Activated CD4-positive, alpha-beta T cell treated with anti-CD3 and anti-CD28 coated beads, Interleukin-2, amount 10 ng/mL, durations not matched to agents 24 days and 14 days (primary cell): ENCODE results near the gene CCDC167. TPM values are rescaled to one million over a fixed set of nuclear protein-coding genes. Genes with fewer than 3 reads are reported as not detected.

Experiments used
- DNase-seq: peaks from one replicate; pipeline ENCODE4 v3.0.0; 2022
- H3K27ac Mint-ChIP-seq: one replicate; pipeline ENCODE4 v1.8.0; 2022; ENCODE audit warnings: mild to moderate bottlenecking, mixed read lengths
- H3K27me3 Mint-ChIP-seq: one replicate; pipeline ENCODE4 v1.8.0; 2022; ENCODE audit warnings: mixed read lengths
- H3K36me3 Mint-ChIP-seq: one replicate; pipeline ENCODE4 v1.8.0; 2022; ENCODE audit warnings: low read depth, mild to moderate bottlenecking, mixed read lengths
- H3K4me1 Mint-ChIP-seq: one replicate; pipeline ENCODE4 v1.8.0; 2021; ENCODE audit warnings: mixed read lengths
- H3K4me3 Mint-ChIP-seq: one replicate; pipeline ENCODE4 v1.8.0; 2022; ENCODE audit warnings: mild to moderate bottlenecking, moderate library complexity, mixed read lengths
- H3K9me3 Mint-ChIP-seq: one replicate; pipeline ENCODE4 v1.8.0; 2021; ENCODE audit warnings: mixed read lengths
- intact Hi-C: fragments of 100-400 bp; cut with micrococcal nuclease; formaldehyde crosslinking; loops from one replicate; pipeline ENCODE4 v1.15.1; 2023
- total RNA-seq: library from RNA; stranded (reverse); gene quantifications from 2 replicates; pipeline ENCODE4 v1.2.3, GENCODE V29; 2022

CCDC167 gene
- total RNA-seq, 1 donor from 2014 or later: 62.4 TPM

DNA sequence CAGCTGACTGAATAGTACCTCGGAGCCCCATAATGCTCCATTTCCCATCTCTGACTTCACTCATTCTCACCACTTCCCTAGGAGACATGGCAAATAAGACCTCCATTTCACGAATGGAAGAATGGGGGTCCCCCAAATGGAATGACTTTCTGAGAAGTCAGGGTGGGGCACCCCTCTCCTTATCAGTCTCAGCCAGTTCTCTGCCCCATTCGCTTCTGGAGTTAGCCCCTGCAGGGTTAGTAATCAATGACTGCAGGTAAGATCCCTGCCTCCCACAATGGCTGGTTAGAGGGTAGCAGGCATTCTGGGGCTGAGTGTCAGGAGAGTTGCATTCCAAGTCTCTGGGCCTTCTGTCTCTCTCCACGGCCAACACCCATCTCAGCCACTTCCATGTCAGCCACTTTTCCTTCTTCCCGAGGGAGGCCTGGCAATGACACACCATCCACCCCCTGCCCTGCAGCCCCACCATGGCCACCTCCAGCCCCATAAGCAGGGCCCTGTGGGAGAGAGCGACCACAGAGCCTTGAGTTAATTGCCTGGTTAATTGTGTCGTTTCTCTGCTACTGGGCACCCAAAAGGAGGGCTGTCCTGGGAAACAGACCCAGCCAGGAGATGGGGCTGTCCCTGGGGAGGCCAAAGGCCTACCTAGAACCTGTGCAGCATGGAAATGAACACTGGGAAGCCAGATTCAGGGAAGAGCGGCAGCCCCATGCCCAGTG, 13.4 kb downstream of the CCDC167 start:
- Mint-ChIP-seq H3K4me3 (no peak overlapping the region), H3K9me3 (no peaks in the 10 kb centered on the region), H3K36me3 (peaks cover 25% of the 10 kb centered on the region), H3K27me3 (no peaks in the 10 kb centered on the region), H3K27ac (no peak overlapping the region), H3K4me1 (peaks cover 19% of the 10 kb centered on the region)
- no peak for DNase-seq
- intact Hi-C loops: no loop called here

DNA sequence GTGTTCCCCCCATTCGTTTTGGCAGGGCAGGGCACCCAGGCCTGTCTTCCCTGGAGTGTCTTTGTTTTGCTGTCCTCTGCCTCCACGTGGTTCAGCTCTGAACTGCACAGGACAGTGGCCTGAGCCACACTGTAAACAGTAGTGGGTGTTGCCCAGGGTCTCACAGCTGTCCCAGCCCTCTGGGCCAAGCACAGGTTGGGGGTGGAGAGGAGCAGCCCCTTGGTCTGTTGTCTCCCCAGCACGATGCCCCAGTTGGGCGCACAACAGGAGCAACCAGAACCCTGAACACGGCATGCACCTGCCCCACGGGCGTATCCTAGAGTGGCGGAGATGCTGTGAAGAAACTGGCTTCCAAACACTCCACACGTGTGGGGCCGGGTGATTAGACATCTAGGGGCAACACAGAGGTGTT, 14.4 kb downstream of the CCDC167 start:
- H3K27ac Mint-ChIP-seq: no peak overlapping the region
- H3K4me3 Mint-ChIP-seq: no peak overlapping the region
- no peak for DNase-seq
- H3K4me1 Mint-ChIP-seq: peaks cover 14% of the 10 kb centered on the region
- peaks cover 29% of the 10 kb centered on the region for H3K36me3 Mint-ChIP-seq
- intact Hi-C loops: loop anchor here (2.0 kb wide), 1 partner anchor 208 kb away; no protein-coding TSS in a partner anchor
- H3K27me3 Mint-ChIP-seq: no peaks in the 10 kb centered on the region
- no peaks in the 10 kb centered on the region for H3K9me3 Mint-ChIP-seq

DNA sequence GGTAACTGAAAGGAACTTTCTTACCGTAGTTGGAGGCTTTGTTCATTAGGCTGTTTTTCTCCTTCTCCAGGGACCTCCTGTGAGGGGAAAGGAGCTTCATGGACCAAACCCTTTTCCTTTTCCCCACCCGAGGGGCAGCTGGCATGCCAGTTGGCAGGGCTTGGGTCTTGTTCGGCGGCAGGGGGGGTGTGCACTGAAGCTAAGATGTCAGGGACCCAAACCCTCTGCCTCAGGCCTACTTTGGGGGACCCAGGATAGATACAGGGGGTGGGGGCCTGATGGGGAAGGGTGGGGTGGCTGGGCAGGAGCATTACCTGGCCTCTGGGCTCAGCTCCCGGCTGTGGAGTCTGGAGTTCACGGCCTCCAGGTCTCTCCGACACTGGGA, 14.9 kb downstream of the CCDC167 start:
- H3K9me3 Mint-ChIP-seq: no peaks in the 10 kb centered on the region
- H3K27me3 Mint-ChIP-seq: no peaks in the 10 kb centered on the region
- peaks cover 10% of the 10 kb centered on the region for H3K4me1 Mint-ChIP-seq
- intact Hi-C loops: loop anchor here (1.0 to 2.0 kb wide), 2 partner anchors 82 to 208 kb away; no protein-coding TSS in a partner anchor
- no peak overlapping the region for H3K27ac Mint-ChIP-seq
- H3K36me3 Mint-ChIP-seq: peaks cover 30% of the 10 kb centered on the region
- H3K4me3 Mint-ChIP-seq: no peak overlapping the region
- no peak for DNase-seq

DNA sequence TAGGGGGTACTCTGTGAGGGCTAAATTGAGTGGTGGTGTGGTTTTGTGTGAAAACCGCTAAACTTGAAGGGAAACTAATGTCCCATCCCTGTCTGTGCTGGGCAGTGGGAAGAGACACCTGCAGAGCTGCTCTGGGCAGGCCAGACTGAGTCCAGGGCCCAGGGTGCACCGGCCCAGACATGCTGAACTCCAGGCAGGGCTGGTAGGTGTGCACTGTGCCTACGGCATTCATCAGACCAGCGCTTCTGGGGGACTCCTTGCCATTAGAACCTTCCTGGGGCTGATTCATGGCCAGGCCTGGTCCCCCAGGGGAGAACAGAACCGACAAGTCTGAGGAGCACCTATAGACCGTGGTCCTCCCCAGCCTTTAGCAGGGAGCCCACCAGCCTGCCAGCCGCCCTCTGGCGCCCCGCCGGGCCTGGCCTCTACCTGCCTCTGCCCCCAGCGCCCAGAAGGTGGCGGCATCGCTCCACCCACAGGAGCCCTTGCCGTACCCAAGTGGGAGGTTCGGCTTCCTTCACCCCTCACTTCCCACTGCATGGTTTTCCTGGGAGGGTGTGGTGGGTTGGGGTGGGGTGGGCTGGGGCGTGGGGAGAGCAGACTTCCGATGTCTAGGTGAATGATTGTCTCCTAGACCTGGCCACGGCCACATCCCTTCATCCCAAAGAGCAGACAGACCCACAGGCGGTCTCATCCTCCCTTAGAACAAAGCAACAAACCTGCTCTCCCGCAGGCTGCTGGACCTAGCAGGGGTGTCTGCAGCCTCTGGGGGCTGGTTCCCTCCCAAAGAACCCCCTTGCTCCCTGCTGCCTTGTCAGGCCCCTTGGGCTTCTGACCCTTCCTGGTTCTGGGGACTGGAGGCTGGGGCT, 15.5 kb downstream of the CCDC167 start:
- no peaks in the 10 kb centered on the region for H3K27me3 Mint-ChIP-seq
- H3K36me3 Mint-ChIP-seq: peaks cover 35% of the 10 kb centered on the region
- H3K27ac Mint-ChIP-seq: no peak overlapping the region
- peaks cover 9% of the 10 kb centered on the region for H3K4me1 Mint-ChIP-seq
- no peaks in the 10 kb centered on the region for H3K9me3 Mint-ChIP-seq
- DNase-seq: peak; percentile 92
- H3K4me3 Mint-ChIP-seq: no peak overlapping the region
- intact Hi-C loops: loop anchor here (1.0 to 2.0 kb wide), 2 partner anchors 82 to 209 kb away; no protein-coding TSS in a partner anchor

DNA sequence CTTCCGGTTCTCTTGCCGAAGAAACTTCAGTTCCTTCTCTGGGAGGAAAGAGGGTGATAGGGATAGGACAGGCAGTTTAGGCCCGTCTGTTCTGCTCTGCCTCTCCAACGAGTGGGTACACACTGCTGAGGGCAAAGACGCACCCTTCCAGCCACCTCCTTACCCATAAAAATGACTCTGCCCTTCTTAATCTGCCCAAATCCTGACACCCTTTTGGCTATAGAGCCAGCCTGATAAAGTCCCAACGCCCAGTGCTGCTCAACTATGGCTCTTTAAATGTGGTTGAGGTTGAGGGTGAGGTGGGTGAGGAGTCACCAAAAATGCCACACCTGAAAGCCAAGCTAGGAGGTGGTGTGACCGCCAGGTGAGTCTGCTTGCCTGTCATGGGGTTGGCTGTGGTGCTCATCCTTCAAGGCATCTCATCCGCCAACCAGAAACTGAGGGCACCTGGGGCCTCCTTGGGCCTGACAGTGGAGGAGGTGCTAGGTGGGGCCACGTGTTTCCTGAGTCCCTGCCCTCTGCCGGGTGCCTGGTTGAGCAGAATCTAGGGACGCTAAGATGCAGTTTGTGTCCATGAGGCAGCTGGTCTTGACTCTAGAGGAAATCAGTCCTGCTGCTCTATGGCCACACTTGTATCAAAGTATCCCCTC, 16.3 kb downstream of the CCDC167 start:
- Mint-ChIP-seq H3K36me3 (peaks cover 39% of the 10 kb centered on the region), H3K9me3 (no peaks in the 10 kb centered on the region), H3K27ac (no peak overlapping the region), H3K4me3 (no peak overlapping the region), H3K4me1 (peaks cover 5% of the 10 kb centered on the region), H3K27me3 (no peaks in the 10 kb centered on the region)
- intact Hi-C loops: no loop called here
- DNase-seq: no peak

DNA sequence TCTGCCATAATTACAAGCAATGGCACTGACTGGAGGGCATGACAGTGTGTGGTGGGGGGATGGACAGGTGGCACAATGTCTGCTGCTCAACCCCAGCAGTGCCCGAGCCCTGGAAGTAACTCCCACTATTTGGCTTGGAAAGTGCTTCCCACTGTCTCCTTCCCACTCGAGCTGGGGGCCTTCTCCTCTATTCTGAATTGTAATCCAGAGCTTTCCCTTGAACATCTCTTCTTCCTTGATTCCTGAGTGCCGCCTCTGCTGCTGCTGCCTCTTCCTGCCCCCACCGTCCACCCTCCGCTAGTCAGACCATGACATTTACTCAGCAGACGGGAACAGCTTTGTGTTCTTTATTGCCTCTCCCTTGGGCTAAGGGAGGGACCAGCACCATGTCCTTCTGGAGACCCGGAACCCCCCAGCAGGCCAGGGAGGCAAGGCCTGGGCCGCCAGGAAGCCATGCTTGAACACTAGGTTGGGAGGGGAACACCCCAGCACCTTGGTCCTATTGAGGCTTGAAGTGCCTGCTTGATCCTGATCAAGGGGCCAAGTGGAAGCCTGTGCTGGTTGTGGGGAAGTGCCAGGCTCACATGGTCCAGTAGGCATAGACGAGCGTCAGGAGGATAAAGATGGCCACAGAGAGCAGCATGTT, 17.0 kb downstream of the CCDC167 start:
- no peaks in the 10 kb centered on the region for H3K9me3 Mint-ChIP-seq
- no peak for DNase-seq
- H3K27me3 Mint-ChIP-seq: no peaks in the 10 kb centered on the region
- H3K4me3 Mint-ChIP-seq: no peak overlapping the region
- intact Hi-C loops: no loop called here
- H3K36me3 Mint-ChIP-seq: peaks cover 37% of the 10 kb centered on the region
- no peak overlapping the region for H3K27ac Mint-ChIP-seq
- no peaks in the 10 kb centered on the region for H3K4me1 Mint-ChIP-seq

DNA sequence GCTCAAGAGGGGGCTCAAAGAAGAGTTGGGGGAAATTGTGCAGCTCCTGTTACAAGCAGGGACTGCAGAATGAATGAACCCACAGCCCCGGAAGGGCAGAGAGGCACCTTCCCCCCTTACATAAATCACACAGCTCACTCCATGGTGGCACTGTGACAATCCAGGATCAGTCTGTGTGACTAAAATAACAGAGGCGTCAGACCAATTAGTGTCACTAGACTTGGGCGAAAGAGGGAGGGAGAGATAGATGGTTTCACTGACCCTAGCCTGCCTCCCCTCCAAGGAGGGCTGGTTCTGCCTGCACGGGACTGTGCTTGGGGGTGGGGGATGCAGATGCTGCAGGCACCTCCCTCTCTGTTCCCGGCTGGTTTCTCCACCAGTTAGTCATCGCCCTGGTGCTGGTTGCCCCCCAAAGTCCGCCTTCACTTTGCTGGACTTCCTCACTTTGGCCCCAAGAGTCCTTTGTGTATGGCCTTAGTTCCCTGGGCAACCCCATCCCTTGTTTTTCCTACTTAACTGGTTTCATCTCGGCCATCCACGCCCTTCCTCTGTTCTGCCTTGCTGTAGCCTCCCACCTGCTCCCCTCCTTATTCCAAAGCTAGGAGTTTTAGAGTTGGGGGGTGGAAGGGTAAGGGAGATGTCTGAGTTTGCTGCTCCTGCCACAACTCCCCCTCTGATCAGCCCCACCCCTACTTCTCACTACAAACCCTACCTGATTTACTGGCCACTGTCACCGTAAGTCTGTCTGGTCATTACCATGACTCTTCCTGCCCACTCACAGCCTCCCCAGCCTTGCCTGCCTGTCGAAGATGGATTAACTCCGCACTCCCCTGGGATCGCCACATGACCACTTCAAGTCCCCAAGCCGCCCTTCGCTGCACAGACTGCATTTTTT, 17.7 kb downstream of the CCDC167 start:
- no peaks in the 10 kb centered on the region for H3K27me3 Mint-ChIP-seq
- H3K9me3 Mint-ChIP-seq: no peaks in the 10 kb centered on the region
- no peaks in the 10 kb centered on the region for H3K4me1 Mint-ChIP-seq
- intact Hi-C loops: no loop called here
- DNase-seq: no peak
- no peak overlapping the region for H3K27ac Mint-ChIP-seq
- H3K36me3 Mint-ChIP-seq: peaks cover 41% of the 10 kb centered on the region
- H3K4me3 Mint-ChIP-seq: no peak overlapping the region

DNA sequence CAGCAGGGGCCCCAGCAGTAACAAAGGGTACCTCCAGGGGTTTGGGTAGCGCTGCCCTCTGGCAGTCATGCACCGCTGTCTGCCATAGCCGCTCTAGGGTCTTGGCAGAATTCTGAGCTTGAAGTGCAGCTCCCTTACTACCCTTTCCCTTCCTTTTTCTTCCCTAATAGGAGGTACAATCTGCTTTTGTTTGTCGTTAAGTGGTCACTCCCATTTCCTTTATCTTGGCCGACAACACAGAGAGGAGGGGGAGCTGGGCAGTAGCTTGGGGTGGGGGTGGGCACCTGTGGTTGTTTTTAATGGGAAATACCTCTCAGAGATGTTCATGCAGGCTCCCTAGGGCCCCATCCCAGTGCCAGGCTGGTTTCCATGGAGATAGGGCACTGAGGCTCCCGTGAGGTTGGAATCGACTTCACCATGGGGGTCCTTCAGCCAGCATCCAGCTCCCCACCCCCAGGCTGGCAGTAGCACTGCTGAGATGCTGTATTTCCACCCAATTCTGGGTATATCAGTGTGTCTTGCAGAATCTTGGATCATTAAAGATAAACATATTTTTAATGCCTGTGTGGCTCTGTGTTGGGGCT, 18.6 kb downstream of the CCDC167 start:
- H3K4me1 Mint-ChIP-seq: no peaks in the 10 kb centered on the region
- peaks cover 47% of the 10 kb centered on the region for H3K36me3 Mint-ChIP-seq
- H3K27ac Mint-ChIP-seq: no peak overlapping the region
- no peak for DNase-seq
- no peak overlapping the region for H3K4me3 Mint-ChIP-seq
- intact Hi-C loops: no loop called here
- H3K27me3 Mint-ChIP-seq: no peaks in the 10 kb centered on the region
- H3K9me3 Mint-ChIP-seq: no peaks in the 10 kb centered on the region

DNA sequence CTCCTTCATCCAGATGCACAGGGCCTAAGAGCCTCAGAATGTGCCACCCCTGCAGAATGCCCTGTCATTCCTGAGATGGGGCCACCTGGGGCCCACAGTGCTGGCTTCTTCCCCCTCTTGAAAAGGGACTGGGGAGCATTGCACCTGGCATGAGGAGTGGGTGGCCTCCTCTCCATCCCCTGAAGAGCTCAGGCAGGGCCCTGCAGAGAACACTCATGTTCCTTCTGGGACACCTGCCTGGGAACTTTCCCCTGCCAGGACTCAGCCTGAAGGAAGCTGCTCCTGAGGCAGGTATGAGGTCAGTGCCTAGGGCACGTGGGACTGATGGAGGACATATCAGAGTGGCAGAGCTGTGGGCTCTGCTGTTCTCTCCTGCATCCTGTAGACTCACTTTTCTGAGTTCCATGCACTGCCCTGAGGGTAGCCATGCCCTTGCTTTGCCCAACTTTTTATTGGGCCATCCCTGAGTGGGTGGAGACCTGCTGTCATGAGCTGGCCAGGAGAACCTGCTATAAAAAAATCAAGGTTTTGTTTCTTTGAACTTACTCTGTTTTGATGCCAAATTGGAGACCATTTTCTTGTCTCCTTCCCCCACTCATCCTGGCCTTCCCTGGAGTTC, 19.5 kb downstream of the CCDC167 start:
- peaks cover 50% of the 10 kb centered on the region for H3K36me3 Mint-ChIP-seq
- intact Hi-C loops: no loop called here
- H3K27ac Mint-ChIP-seq: peak overlapping the region; percentile 45
- no peaks in the 10 kb centered on the region for H3K9me3 Mint-ChIP-seq
- no peak for DNase-seq
- H3K4me3 Mint-ChIP-seq: no peak overlapping the region
- no peaks in the 10 kb centered on the region for H3K4me1 Mint-ChIP-seq
- H3K27me3 Mint-ChIP-seq: no peaks in the 10 kb centered on the region

DNA sequence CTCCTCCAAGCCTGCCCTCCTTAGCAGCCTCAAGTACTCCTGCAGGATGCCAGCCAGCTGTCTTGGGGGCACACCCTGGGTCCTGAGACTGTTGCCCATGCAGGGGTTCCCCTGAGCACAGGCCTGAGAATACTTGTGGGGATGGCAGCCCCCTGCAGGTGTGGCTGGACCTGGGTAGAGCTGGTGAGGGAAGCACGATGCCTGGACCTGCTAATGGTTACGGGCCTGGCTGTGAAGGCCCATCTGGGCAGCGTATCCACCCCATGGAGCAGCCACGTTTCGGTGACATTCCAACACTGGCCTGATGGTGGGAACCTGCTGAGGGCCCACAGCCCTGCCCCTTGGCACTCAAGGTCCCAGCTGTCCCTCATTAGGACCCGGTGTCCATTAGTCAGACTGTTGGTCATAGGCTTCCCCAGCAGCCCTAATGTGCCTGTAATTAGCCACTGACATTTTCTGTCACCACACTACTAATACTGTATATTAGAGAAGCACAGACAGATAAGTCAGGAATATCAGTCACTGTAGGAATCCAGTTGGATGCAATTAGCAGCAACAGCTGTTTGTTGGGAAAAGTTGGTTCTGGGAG, 20.3 kb downstream of the CCDC167 start:
- intact Hi-C loops: no loop called here
- H3K4me1 Mint-ChIP-seq: no peaks in the 10 kb centered on the region
- no peaks in the 10 kb centered on the region for H3K9me3 Mint-ChIP-seq
- no peak overlapping the region for H3K4me3 Mint-ChIP-seq
- DNase-seq: no peak
- no peak overlapping the region for H3K27ac Mint-ChIP-seq
- H3K27me3 Mint-ChIP-seq: no peaks in the 10 kb centered on the region
- peaks cover 57% of the 10 kb centered on the region for H3K36me3 Mint-ChIP-seq

DNA sequence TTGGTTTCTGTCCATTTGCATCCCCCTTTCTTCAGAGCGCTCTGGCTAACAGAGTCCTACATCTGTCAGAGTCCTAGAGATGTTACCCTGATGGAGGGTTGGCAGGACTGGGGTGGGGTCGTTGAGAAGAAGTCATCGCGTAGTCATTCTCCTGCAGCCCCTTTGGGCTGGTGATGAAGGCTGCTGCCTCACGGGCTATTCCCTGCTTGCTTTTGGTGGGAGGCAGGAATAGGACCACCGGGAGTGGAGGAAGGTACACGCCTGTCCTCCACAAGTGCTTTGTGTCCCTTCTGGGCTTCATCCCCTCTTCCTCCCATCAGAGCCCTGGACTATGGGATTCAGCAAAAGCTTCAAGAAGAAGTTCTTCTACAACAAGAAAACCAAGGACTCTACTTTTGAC, 20.9 kb downstream of the CCDC167 start:
- Mint-ChIP-seq H3K27ac (peak overlapping the region; percentile 39), H3K9me3 (no peaks in the 10 kb centered on the region), H3K27me3 (no peaks in the 10 kb centered on the region), H3K4me1 (no peaks in the 10 kb centered on the region), H3K4me3 (no peak overlapping the region), H3K36me3 (peaks cover 62% of the 10 kb centered on the region)
- DNase-seq: no peak
- intact Hi-C loops: no loop called here
